Diencephalon (tissue), 1 donor: Measurements from ENCODE around the gene PRR23E. TPM values are rescaled to one million over a fixed set of nuclear protein-coding genes. Genes with fewer than 3 reads are reported as not detected.

ENCODE experiments used
- small RNA-seq: library from RNA; depleted of rRNA; stranded (forward); fragments of <200 nt; gene quantifications from one replicate; pipeline ENCODE3, GENCODE V24; 2014
- total RNA-seq: library from RNA; depleted of rRNA; stranded (reverse); fragments of >200 nt; gene quantifications from one replicate; pipeline ENCODE4 v1.2.3, GENCODE V29; 2014

PRR23E gene
- total RNA-seq, result not detected

GRCh38 chr3:127192576-127193232, at the start of gene PRR23E:
PRR23E (plus strand) TSS chr3:127193131; CDS start chr3:127196686, 3,555 bp downstream.

Small RNA genes within 50 kb of the gene (small RNA-seq; reads per million reads assigned to genes)
- not detected for gene RF00019
- gene RNU6-1047P, result not detected

Other genes starting within 250 kb of the PRR23E start
- gene PLXNA1, start 210.0 kb upstream of the PRR23E start, total RNA-seq, result 86.7 TPM
- gene PRR20G, start 94.9 kb downstream of the PRR23E start, total RNA-seq, result not detected